GM12878 (cell line): ENCODE measurements around the gene GP2. TPM values are rescaled to one million over a fixed set of nuclear protein-coding genes. Genes with fewer than 3 reads are reported as not detected.

Experiments used
- ATAC-seq: fragments of 200-7000 bp; cut with Tn5 transposase; 3 replicates; pipeline ENCODE4 v1.9.1; 2020; ENCODE audit warnings: mild to moderate bottlenecking, moderate library complexity
- BruUV-seq: library from RNA; stranded (reverse); fragments of 400-500 nt; replicated peaks from 2 replicates; lab custom pipeline; 2021; lab: Mats Ljungman, UMichigan
- CTCF ChIA-PET: fragments of 300-600 bp; sonication (Branson Sonifier 250); formaldehyde crosslinking; extraction: SDS; loops from one replicate; lab custom pipeline; 2021; ENCODE audit warnings: inconsistent platforms; lab: Yijun Ruan, JAX
- POLR2A ChIA-PET: fragments of 350-600 bp; formaldehyde crosslinking; extraction: SDS; loops from one replicate; lab custom pipeline; 2021; ENCODE audit warnings: inconsistent platforms; lab: Charles Lee
- RAD21 ChIA-PET: fragments of 300-600 bp; sonication (Branson Sonifier 250); formaldehyde crosslinking; loops from one replicate; lab custom pipeline; 2023; ENCODE audit warnings: antibody characterized with exemption; ENCODE audit not compliant: unreplicated experiment; lab: Charles Lee
- SMC1A ChIA-PET: fragments of 300-600 bp; sonication (Branson Sonifier 250); formaldehyde crosslinking; loops from one replicate; lab custom pipeline; 2023; ENCODE audit not compliant: unreplicated experiment, uncharacterized antibody; lab: Charles Lee
- DNase-seq: peaks from one replicate; pipeline ENCODE4 v3.0.0-alpha.2; 2011; ENCODE audit warnings: low read depth, low spot score
- FAIRE-seq: peaks from 3 replicates; lab custom pipeline; 2011; peaks lifted over from hg19 to GRCh38; lab: Jason Lieb, UNC
- H2AFZ ChIP-seq: 2 replicates; pipeline ENCODE4 v1.6.0; 2011; ENCODE audit warnings: low read depth, low read length, control low read depth; ENCODE audit not compliant: control insufficient read depth
- H3K27ac ChIP-seq: 2 replicates; pipeline ENCODE4 v1.5.1; 2011; ENCODE audit warnings: control low read depth; ENCODE audit not compliant: control insufficient read depth, insufficient read depth
- H3K27me3 ChIP-seq, 2 experiments: replicated peaks in 1 of 2; 2 replicates each; pipeline versions ENCODE4 v1.6.0 to v1.6.1; 2011; ENCODE audit warnings: low read length in 1 of 2; ENCODE audit not compliant: control insufficient read depth in 2 of 2, insufficient read depth in 2 of 2
- H3K36me3 ChIP-seq, 2 experiments: 2 replicates each; pipeline ENCODE4 v1.5.1; 2011; ENCODE audit warnings: low read length in 1 of 2; ENCODE audit not compliant: control insufficient read depth in 2 of 2, insufficient read depth in 2 of 2
- H3K4me1 ChIP-seq: 2 replicates; pipeline ENCODE4 v1.6.1; 2011; ENCODE audit warnings: mild to moderate bottlenecking, low read length, moderate library complexity, mixed read lengths; ENCODE audit not compliant: control insufficient read depth, insufficient read depth
- H3K4me2 ChIP-seq: 2 replicates; pipeline ENCODE4 v1.6.0; 2011; ENCODE audit warnings: control low read depth; ENCODE audit not compliant: control insufficient read depth, insufficient read depth
- H3K4me3 ChIP-seq: fragments of 200-600 bp; sonication (generic); 2 replicates; pipeline ENCODE4 v1.5.1; 2016
- H3K79me2 ChIP-seq: 2 replicates; pipeline ENCODE4 v1.6.0; 2011; ENCODE audit warnings: low read length; ENCODE audit not compliant: control insufficient read depth, insufficient read depth
- H3K9ac ChIP-seq: 2 replicates; pipeline ENCODE4 v1.8.0; 2011; ENCODE audit warnings: low read length, control low read depth, mixed read lengths; ENCODE audit not compliant: control insufficient read depth, insufficient read depth
- H3K9me3 ChIP-seq: replicated peaks from 3 replicates; pipeline ENCODE4 v1.5.1; 2011; ENCODE audit warnings: mild to moderate bottlenecking, low read length; ENCODE audit not compliant: control insufficient read depth, insufficient read depth
- H4K20me1 ChIP-seq: 2 replicates; pipeline ENCODE4 v1.6.0; 2011; ENCODE audit not compliant: control insufficient read depth, insufficient read depth
- CBX3 ChIP-seq: fragments of 200-600 bp; sonication (generic); IDR thresholded peaks from 2 replicates; pipeline ENCODE4 v1.6.1; 2016; ENCODE audit warnings: low read depth, borderline replicate concordance
- CEBPZ ChIP-seq: fragments of 150-350 bp; IDR thresholded peaks from 2 replicates; pipeline ENCODE4 v1.6.1; 2016; ENCODE audit warnings: low read depth, low read length
- CHD4 ChIP-seq: fragments of 200-600 bp; sonication (generic); IDR thresholded peaks from 2 replicates; pipeline ENCODE4 v1.6.1; 2016; ENCODE audit warnings: mild to moderate bottlenecking
- DPF2 ChIP-seq: fragments of 450-650 bp; IDR thresholded peaks from 2 replicates; pipeline ENCODE4 v1.6.1; 2017; ENCODE audit warnings: mild to moderate bottlenecking
- EED ChIP-seq: sonication (generic); IDR thresholded peaks from 2 replicates; pipeline ENCODE4 v1.6.1; 2016; ENCODE audit warnings: antibody characterized with exemption, low read depth
- EP300 ChIP-seq, 2 experiments: fragments of 150-350 bp in 1 of 2; IDR thresholded peaks; 2 replicates each; pipeline ENCODE4 v1.6.1; 2011 to 2012; ENCODE audit warnings: low read depth in 2 of 2, low read length in 2 of 2, borderline replicate concordance in 1 of 2, improper control_type of control experiment in 1 of 2, inconsistent platforms in 1 of 2; ENCODE audit not compliant: control insufficient read depth in 1 of 2
- FOS ChIP-seq: IDR thresholded peaks from 3 replicates; pipeline ENCODE4 v1.6.1; 2011; ENCODE audit warnings: borderline replicate concordance; ENCODE audit not compliant: insufficient read length; ENCODE audit errors: extremely low read depth
- KLF5 ChIP-seq: fragments of 450-650 bp; IDR thresholded peaks from 2 replicates; pipeline ENCODE4 v1.6.1; 2014; ENCODE audit warnings: mild to moderate bottlenecking; ENCODE audit not compliant: partially characterized antibody
- MEF2A ChIP-seq: IDR thresholded peaks from 2 replicates; pipeline ENCODE4 v1.6.1; 2011; ENCODE audit warnings: low read depth, mild to moderate bottlenecking, low read length, moderate library complexity; ENCODE audit not compliant: insufficient read depth
- MYC ChIP-seq: IDR thresholded peaks from 2 replicates; pipeline ENCODE4 v1.6.1; 2011; ENCODE audit warnings: mild to moderate bottlenecking, low read length, moderate library complexity, inconsistent platforms; ENCODE audit not compliant: insufficient read depth, insufficient replicate concordance, insufficient read length, severe bottlenecking
- NFXL1 ChIP-seq: fragments of 450-650 bp; IDR thresholded peaks from 2 replicates; pipeline ENCODE4 v1.6.1; 2017; ENCODE audit warnings: antibody characterized with exemption, mild to moderate bottlenecking, borderline replicate concordance
- NRF1 ChIP-seq: conservative IDR thresholded peaks from 2 replicates; pipeline ENCODE4 v1.6.1; 2011; ENCODE audit warnings: mild to moderate bottlenecking, low read depth, low read length, improper control_type of control experiment
- POLR2AphosphoS2 ChIP-seq: IDR thresholded peaks from 2 replicates; pipeline ENCODE4 v1.6.1; 2011; ENCODE audit warnings: low read depth, mild to moderate bottlenecking, low read length, improper control_type of control experiment, moderate library complexity
- RCOR1 ChIP-seq: conservative IDR thresholded peaks from 2 replicates; pipeline ENCODE4 v1.6.1; 2012; ENCODE audit warnings: low read depth, low read length, improper control_type of control experiment
- RFX5 ChIP-seq: IDR thresholded peaks from 2 replicates; pipeline ENCODE4 v1.6.1; 2011; ENCODE audit warnings: low read depth, low read length, improper control_type of control experiment
- ZNF24 ChIP-seq: fragments of 450-650 bp; IDR thresholded peaks from 2 replicates; pipeline ENCODE4 v1.6.1; 2017; ENCODE audit warnings: antibody characterized with exemption, mild to moderate bottlenecking
- WGBS: methylation state at CpG from one replicate; pipeline ENCODE4 v1.1.6; 2016; ENCODE audit warnings: low lambda C conversion rate; ENCODE audit not compliant: insufficient replicate concordance, insufficient coverage; ENCODE audit errors: missing lambda C conversion rate; 5-methylcytosine and 5-hydroxymethylcytosine counted together
- in situ Hi-C: fragments of 300-500 bp; cut with MboI; formaldehyde crosslinking; loops from 9 replicates; pipeline ENCODE4 v1.14.3; 2018; ENCODE audit warnings: mixed read lengths
- intact Hi-C: fragments of 100-400 bp; cut with micrococcal nuclease; formaldehyde crosslinking; loops from one replicate; pipeline ENCODE4 v1.14.2; 2022; ENCODE audit not compliant: unreplicated experiment
- polyA plus RNA-seq, 11 experiments: library from polyadenylated mRNA; depleted of rRNA in 4 of 11; unstranded in 6 of 11; stranded (reverse) in 5 of 11; fragments of >200 nt; fragmentation: Nextera tagmentation in 4 of 11; fragmentation: Illumina TruSeq in 1 of 11; extraction: Ambion mirVana in 4 of 11; extraction: Trizol in 1 of 11; gene quantifications; 1 replicate in 1 of 11; 2 replicates in 10 of 11; pipeline versions ENCODE4 v1.2.1 to v1.2.3, GENCODE V29; 2011 to 2016; ENCODE audit warnings: inconsistent platforms in 2 of 11, missing spikeins in 2 of 11, low read depth in 1 of 11
- total RNA-seq, 4 experiments: library from RNA; depleted of rRNA in 3 of 4; stranded (reverse); fragments of >200 nt in 3 of 4; fragmentation: Illumina TruSeq in 1 of 4; extraction: Trizol in 1 of 4; gene quantifications; 2 replicates each; pipeline versions ENCODE4 v1.2.1 to v1.2.3, GENCODE V29; 2013 to 2021

The GP2 gene
- total and polyA plus RNA-seq, 10 of the 15 experiments (the other 5 are each of a cell fraction or from before 2014, with no cell fraction given) = 6.9 TPM; not detected in 9

- no peak for DNase-seq
- no TSS peak for BruUV-seq
- H3K4me2 ChIP-seq = no peak overlapping the region
Observed at GRCh38 chr16:20265019-20265418, 62.3 kb downstream of the GP2 start.

GRCh38 chr16:20263138-20263855, 64.0 kb downstream of the GP2 start:
- ChIA-PET CTCF (interaction anchor here (1.4 kb wide), 1 partner anchor 37 kb away, joined by 4 read pairs; no protein-coding TSS in a partner anchor), RAD21 (no interaction called here), SMC1A (interaction anchor here (0.8 to 1.4 kb wide), 2 partner anchors 12 to 37 kb away, joined by 4 to 5 read pairs; no protein-coding TSS in a partner anchor), POLR2A (no interaction called here)
- H3K4me3 ChIP-seq = no peak overlapping the region
- intact Hi-C loops (no loop called here), in situ Hi-C loops (no loop called here)
- no peak for TF ChIP-seq RCOR1
- no peak for TF ChIP-seq CEBPZ
- TF ChIP-seq DPF2 = no peak
- TF ChIP-seq CHD4 = no peak
- no peak for TF ChIP-seq NFXL1
- no peak for TF ChIP-seq EP300 (IDR thresholded peaks at IDR 0.05; ENCODE audit: borderline replicate concordance in 1 of 2, control insufficient read depth in 1 of 2, low read depth in 2 of 2, low read length in 2 of 2)
- no peak for TF ChIP-seq RFX5
- no peak for TF ChIP-seq POLR2AphosphoS2
- no peak for TF ChIP-seq EED
- TF ChIP-seq MEF2A = no peak
- TF ChIP-seq CBX3 = no peak
- TF ChIP-seq ZNF24 = no peak
- no peaks in the 10 kb centered on the region for H3K4me1 ChIP-seq
- ATAC-seq (no peak), DNase-seq (no peak), FAIRE-seq (no peak)
- H3K9ac ChIP-seq = no peak overlapping the region
- no peaks in the 10 kb centered on the region; a peak in 1 of 4 replicates for H3K27me3 ChIP-seq
- BruUV-seq = no TSS peak
- WGBS = 65% methylated on average over 6 of the region's 12 CpGs
- H3K36me3 ChIP-seq = no peaks in the 10 kb centered on the region
- H4K20me1 ChIP-seq = no peaks in the 10 kb centered on the region
- H3K79me2 ChIP-seq = no peaks in the 10 kb centered on the region
- H3K27ac ChIP-seq = no peak overlapping the region
- H3K9me3 ChIP-seq = no peaks in the 10 kb centered on the region; the same call in 2 of the 3 replicates
- no peak overlapping the region for H3K4me2 ChIP-seq
- no peak overlapping the region for H2AFZ ChIP-seq

More at GRCh38 chr16:20265019-20265418, 62.3 kb downstream of the GP2 start:
- no peak for FAIRE-seq
- Histone ChIP-seq H3K9ac (no peak overlapping the region), H3K79me2 (no peaks in the 10 kb centered on the region), H3K27ac (no peak overlapping the region), H2AFZ (no peak overlapping the region), H3K9me3 (no peaks in the 10 kb centered on the region), H4K20me1 (no peaks in the 10 kb centered on the region), H3K27me3 (no peaks in the 10 kb centered on the region; a peak in 1 of 4 replicates), H3K4me1 (no peaks in the 10 kb centered on the region), H3K4me3 (no peak overlapping the region), H3K36me3 (no peaks in the 10 kb centered on the region)
- CTCF ChIA-PET = no interaction called here
- in situ Hi-C loops = no loop called here
- intact Hi-C loops = no loop called here
- RAD21 ChIA-PET = no interaction called here
- TF ChIP-seq CHD4 = no peak
- TF ChIP-seq NRF1 = no peak
- TF ChIP-seq KLF5 = no peak
- TF ChIP-seq FOS = no peak
- no peak for TF ChIP-seq MYC
- WGBS = 34% methylated on average over 4 of the region's 4 CpGs
- POLR2A ChIA-PET = no interaction called here
- ATAC-seq = no peak
- SMC1A ChIA-PET = no interaction called here
